H54 (cell line): ENCODE data around the gene CILP.

Experiments used
- DNase-seq: peaks from one replicate; pipeline ENCODE4 v3.0.0; 2011; ENCODE audit warnings: low spot score, mixed read lengths; ENCODE audit not compliant: insufficient read length
- FAIRE-seq: peaks from 3 replicates; lab custom pipeline; 2011; peaks lifted over from hg19 to GRCh38; lab: Jason Lieb, UNC
- POLR2A ChIP-seq: IDR thresholded peaks from 2 replicates; pipeline ENCODE4 v1.6.1; 2011; ENCODE audit warnings: low read depth, mild to moderate bottlenecking, low read length

The CILP gene

GRCh38 chr15:65214010-65214409 lies 2.7 kb upstream of the CILP start:
- FAIRE-seq (no peak), DNase-seq (no peak)
- TF ChIP-seq POLR2A: no peak

GRCh38 chr15:65213241-65213640 lies 2.0 kb upstream of the CILP start:
- FAIRE-seq: no peak
- DNase-seq: no peak
- no peak for TF ChIP-seq POLR2A

- DNase-seq: no peak
- TF ChIP-seq POLR2A: no peak
- FAIRE-seq: no peak
These were observed 824 bp upstream of the CILP start for GRCh38 chr15:65212097-65212496.

GRCh38 chr15:65211482-65211982 lies 259 bp upstream of the CILP start:
- no peak for FAIRE-seq
- TF ChIP-seq POLR2A: no peak
- no peak for DNase-seq

GRCh38 chr15:65209701-65210643 lies 1.3 kb downstream of the CILP start:
- TF ChIP-seq POLR2A: no peak
- FAIRE-seq: no peak

GRCh38 chr15:65208647-65209046 lies 2.6 kb downstream of the CILP start:
- no peak for FAIRE-seq
- TF ChIP-seq POLR2A: no peak

More at GRCh38 chr15:65209701-65210643, 1.3 kb downstream of the CILP start:
- no peak for DNase-seq

GRCh38 chr15:65207280-65207840 lies 3.9 kb downstream of the CILP start:
- FAIRE-seq: no peak
- no peak for TF ChIP-seq POLR2A

More at GRCh38 chr15:65208647-65209046, 2.6 kb downstream of the CILP start:
- DNase-seq: no peak

GRCh38 chr15:65206750-65207149 lies 4.5 kb downstream of the CILP start:
- FAIRE-seq (no peak), DNase-seq (no peak)
- no peak for TF ChIP-seq POLR2A

More at GRCh38 chr15:65207280-65207840, 3.9 kb downstream of the CILP start:
- DNase-seq: no peak

GRCh38 chr15:65204931-65205660 lies 6.2 kb downstream of the CILP start:
- DNase-seq (no peak), FAIRE-seq (no peak)
- no peak for TF ChIP-seq POLR2A

- FAIRE-seq (no peak), DNase-seq (no peak)
- no peak for TF ChIP-seq POLR2A
These were observed 6.9 kb downstream of the CILP start for GRCh38 chr15:65204236-65204930.

- FAIRE-seq (no peak), DNase-seq (no peak)
- no peak for TF ChIP-seq POLR2A
These were observed 9.4 kb downstream of the CILP start for GRCh38 chr15:65201918-65202317.

GRCh38 chr15:65198571-65198970 lies 12.7 kb downstream of the CILP start:
- no peak for FAIRE-seq
- no peak for TF ChIP-seq POLR2A
- DNase-seq: no peak

GRCh38 chr15:65197337-65197645 lies 14.0 kb downstream of the CILP start:
- TF ChIP-seq POLR2A: no peak
- FAIRE-seq (no peak), DNase-seq (no peak)
